ENCODE measurements around the gene CXCR3.

- TF ChIP-seq CTCF (IDR thresholded peaks at IDR 0.05) (no peak), POLR2A (IDR thresholded peaks at IDR 0.05) (no peak)
These were observed 7.2 kb upstream of the CXCR3 start for GRCh38 chrX:71625471-71625870.

Data from Peyer's patch (tissue), 4 donors.